GM19238 (cell line): ENCODE results near the gene SMIM36.
"Not testable (repeated sequence)": the region's sequence is repeated elsewhere in the genome, so short reads cannot be mapped to it uniquely, and the experiment has no call there.

Experiments used
- DNase-seq: peaks from one replicate; pipeline ENCODE4 v3.0.0; 2011; ENCODE audit warnings: low spot score; ENCODE audit not compliant: insufficient read length

The SMIM36 gene

DNA sequence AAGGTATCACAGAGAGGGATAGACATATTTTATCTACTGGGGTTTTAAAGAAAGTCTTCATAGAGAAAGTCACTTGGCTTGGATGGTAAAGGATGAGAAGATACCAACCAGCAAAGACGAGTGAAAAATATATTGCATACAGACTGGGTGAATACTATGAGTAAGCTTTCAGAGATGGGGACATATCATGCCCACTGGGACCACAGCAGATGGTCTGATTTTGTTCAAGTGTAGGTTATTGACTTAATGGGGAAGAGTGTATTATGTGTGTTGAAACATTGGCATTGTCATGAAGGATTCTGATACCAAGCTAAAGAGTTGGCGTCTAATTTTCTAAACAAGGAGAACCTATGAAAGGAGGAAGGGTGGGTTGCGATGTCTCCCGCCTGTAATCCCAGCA is 75.8 kb downstream of the SMIM36 start:
- no peak for DNase-seq

DNA sequence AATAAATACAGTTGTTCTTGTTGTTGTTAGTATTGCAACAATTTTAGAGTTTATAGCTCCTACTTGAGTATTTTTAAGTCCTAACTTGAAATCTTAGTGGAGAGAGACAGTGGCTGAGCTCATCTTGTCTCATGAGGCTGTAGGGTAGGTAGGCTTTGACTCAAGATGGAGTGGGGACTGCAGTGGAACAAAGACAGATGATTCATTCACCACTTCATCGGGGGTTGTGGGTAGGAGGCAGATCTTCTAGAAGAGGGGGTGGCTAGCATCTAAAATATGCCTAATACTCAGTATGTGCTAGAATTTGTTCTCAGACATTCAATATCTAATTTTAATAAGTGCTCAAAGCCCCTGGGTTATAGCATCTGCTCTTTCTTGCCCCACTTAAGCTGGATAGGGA is 76.5 kb downstream of the SMIM36 start:
- no peak for DNase-seq

DNA sequence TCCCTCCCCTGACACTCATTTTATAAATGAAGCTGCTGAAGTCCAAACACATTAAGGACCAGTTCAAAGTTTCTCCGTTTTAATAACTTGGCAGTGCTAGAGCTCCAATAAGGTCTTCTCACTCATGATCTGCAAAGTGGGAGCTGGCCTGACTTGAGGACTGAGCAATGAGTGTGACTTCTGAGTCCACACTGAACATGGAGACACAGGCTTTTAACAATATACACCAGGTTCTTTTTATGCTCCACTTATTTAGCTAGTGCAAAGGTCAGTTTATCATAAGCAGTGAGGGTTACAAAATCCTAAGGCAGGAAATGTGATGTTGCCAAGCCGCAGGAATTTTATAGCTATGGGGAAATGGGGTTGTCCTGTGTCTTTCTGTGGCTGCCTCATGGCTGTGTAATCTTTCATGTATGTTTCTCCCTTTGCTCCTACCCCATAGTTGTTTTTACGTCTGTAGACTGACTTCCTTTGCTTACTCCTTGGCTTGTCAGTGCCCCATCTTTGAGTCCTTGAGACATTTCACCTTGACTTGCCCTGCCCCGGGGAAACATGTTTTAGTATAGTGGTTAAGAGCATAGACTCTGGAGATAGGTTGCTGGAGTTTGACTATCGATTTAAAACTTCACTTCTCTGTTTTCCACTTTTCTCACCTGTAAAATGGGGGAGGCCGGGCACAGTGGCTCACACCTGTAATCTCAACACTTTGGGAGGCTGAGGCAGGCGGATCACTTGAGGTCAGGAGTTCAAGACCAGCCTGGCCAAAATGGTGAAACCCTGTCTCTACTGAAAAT is 77.4 kb downstream of the SMIM36 start:
- DNase-seq = no peak

DNA sequence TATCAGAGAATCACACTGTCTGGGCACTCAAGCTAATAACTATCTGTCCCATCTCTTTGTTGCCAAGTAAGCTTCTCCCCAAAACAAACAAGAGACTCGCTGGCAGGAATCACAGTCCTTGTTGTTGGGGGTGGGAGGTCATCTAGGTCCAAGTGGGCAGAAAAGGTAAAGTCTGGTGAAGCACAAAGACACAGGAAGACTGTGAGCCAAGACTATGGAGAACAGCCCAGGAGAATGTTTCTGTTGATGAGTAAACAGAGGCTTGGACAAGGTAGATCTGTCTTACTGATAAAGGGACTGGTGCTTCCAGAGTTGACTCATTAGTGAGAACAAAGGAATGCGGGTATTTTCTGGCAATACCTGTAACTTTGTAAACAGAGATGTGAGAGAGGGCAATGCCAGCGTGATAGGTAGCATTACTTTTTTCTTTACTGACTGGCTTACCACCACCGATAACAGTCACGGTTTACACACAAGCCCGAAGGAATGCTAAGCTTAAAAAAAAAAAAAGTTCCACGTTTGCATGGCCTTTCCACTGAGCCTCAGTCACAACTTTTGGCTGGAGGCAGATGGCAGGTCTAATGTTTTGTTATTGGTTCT is 78.1 kb downstream of the SMIM36 start:
- DNase-seq = no peak

DNA sequence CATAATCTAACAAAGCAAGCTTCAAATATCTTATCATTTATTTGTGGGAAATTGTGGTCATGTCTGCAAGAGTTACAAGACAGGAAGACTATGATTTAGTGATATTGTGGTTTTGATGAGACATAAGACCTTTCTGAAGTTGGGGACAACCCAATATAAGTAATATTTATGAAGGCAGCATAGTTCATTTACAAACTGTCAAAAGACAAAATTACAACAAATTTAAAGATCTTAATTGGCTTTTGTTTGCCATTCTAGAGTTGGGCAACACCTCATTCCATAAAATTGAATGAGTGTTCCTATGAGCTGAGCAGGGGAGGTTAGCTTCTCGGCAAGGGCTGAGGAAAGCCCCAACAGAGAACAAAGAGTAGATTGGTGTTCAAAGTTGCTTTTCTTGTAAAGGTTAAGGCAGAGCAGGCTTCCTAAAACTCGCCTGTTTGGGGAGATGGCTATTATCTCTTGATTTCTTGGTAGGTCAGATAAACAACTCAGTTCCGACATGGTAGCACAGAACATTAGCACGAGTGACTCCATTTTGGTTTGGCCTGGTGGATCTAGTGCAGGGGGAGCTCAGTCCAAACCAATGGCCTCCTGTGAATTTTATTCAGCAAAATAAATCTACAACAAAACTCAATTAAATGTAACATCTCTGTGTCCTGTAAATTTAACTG is 78.8 kb downstream of the SMIM36 start:
- DNase-seq = no peak

DNA sequence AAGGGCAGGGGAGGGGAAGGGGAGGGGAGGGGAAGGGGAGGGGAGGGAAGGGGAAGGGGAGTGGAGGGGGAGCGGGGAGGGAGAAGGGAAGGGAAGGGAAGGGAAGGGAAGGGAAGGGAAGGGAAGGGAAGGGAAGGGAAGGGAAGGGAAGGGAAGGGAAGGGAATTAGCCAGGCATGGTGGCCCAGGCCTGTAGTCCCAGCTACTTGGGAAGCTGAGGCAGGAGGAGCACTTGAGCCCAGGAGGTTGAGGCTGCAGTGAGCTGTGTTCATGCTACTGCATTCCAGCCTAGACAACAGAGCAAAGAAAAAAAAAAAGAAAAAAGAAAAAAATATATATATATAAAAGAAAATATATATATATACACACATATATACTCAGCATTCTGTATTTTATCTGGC is 79.3 kb downstream of the SMIM36 start:
- DNase-seq = not testable (repeated sequence)

DNA sequence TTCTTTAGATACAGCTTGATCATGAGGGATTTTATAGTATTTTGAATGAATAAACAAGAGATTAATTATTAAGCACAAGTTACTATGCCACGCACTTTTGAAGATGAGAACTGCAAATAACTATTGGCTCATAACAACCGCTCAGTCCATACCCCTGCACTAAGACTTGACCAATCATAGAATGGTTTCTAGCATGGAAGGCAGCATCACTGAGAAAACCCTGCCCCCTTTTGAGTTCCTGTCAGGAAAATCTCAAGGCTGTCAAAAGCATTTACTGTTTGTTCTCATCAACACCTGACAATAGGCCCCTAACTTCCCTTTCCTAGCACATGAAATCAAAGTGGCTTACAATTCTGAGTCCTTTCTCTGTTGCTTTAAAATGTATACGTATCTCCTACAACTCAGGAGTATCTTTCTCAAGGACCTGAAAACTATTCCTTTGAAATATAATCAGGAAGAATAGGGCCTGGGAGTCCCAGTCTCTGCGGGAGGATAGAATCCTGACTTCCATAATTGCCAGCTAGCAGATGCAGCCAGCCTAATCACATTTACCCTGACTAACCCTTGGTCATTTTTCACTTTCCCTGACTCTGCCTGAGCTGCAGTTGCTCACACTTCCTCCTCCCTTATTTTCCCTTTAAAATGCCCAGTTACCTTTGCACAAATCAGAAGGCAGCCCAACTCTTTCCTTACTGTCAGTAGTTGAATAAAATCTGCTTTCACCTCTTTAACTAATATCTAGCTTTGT is 80.5 kb downstream of the SMIM36 start:
- DNase-seq = no peak

DNA sequence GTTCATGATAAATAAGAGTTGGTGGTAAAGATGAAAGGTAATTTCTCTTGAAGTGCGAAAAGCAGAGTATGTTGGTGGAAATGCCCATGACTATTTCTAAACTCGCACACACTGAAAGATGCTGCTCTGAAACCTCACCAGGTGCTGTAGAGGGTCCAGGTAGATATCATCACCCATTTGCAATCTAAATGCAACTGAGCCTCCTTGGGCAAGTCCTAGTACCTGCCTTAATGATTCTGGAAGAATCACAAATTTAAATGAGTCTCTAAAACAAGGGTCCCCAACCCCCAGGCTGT is 83.7 kb downstream of the SMIM36 start:
- DNase-seq = no peak

DNA sequence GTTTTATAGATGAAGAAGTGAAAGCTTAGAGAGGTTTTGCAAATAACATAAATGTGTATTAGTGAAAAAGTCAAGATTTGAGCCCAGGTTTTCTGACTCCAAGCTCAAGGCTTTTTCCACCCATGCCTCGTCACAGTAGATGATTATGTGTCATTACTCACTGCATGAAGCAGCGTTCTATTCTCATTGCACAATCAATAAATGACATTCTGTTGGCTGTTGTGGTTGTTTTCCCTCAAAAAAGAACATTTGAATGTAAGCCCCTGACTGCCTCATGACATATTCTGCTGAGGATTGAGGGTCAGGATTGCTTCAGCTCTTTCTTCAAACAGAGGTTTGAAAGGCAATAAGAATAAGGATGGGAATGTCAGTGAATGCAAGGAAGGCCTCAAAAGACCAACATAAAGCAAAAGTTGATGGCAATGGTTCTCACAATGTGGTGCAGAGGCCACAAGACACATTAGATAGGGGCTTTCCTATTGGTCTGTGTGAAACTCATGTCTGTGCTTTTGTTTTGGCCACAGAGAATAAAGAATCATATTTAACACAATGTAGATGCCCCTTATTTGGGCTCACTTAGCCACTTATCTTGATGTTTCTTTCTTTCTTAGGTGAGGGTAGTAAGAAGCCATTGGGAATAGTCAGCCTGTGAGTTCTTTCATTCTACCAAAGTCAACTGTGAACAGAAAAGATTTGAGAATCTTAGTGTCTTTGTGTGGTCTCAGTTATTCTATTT is 84.2 kb downstream of the SMIM36 start:
- DNase-seq = no peak

DNA sequence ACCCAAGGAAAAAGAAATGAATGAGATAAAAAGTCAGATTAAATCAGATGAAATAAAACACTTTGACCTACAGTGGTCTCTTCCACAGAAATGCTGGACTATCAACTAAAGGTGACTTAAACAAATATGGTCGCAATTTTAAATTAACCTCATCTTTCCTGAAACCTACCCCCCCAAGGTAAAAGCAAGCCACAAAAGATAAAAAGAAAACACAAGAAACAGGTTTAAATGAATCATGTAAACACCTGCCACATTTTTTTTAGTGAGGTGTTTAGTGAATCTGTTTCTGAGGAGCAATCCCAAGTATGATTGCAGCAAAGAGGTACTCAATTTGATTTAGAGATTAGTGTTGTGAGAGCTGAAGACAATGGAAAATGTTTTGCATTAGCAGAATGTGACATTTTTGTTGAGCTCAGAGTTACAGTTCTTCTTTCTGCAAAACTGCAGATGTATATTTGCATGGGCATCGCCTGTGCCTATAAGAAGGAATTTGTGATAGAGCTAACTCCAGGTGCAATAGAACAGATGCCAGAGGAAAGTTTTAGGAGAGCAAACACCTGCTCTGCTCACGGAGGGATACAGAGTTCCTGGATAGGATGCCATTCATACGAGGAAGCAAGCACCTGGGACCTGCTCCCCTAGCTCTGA is 86.2 kb downstream of the SMIM36 start:
- DNase-seq = no peak

DNA sequence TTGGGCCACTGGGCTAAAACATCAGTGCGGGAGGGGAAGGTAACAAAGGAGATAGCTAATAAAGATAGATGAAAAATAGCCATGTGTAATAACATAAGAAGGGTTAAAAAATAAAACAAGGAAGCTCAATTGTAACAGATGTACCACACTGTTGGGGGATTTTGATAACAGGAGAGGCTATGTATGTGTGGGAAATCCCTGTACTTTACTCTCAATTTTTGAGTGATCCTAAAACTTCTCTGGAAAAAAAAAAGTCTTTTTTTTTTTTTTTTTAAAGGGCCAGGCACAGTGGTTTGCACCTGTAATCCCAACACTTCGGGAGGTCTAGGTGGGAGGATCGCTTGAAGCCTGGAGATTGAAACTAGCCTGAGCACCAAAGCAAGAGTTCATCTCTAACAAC is 87.7 kb downstream of the SMIM36 start:
- no peak for DNase-seq

DNA sequence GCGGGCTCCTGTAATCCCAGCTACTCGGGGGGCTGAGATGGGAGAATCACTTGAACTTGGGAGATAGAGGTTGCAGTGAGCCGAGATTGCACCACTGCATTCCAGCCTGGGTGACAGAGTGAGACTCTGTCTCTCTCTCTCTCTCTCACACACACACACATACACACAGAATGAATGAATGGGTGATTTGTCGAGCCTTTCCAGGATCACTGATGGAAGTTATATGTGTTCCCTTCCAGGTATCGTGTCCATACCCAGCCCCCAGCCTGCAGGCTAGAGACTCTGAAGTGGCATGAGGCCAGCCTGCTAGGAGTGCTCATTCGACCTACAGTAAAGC is 88.5 kb downstream of the SMIM36 start:
- DNase-seq = not testable (repeated sequence)

DNA sequence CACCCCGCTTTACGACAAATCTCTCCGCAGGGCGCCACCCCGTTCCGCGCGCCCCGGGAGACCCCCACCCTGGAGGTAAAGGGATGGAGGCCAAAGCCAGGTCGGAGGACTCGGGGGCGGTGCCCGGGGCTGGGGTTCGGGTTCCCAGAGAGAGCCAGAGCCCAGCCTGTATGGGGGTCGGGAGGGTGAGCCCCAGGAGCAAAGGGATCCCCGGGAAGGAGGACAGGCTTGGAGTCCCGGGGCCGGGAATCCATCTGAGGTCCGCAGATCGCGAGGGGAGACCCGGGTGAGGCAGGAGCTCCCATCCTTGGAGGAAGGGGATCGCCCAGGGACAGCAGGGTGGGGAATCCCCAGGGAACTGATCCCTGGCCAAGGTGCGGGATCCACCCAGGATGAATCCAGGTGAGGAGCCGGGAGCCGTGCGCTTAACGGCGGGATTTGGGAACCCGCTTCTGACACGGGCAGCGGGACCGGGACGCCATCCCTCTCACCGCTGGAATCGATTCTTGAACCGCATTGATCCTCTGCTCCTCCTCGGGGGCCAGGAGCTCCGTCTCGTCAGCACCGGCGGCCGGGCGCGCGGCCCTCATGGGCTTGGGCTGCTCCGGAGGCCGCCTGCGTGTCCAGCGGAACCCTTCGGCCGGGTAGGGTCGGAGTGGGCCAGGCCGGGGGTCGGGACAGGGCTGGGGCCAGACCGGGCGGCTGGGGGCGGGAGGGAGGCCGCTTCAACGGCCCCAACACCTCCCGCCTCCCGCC is 89.9 kb downstream of the SMIM36 start, which contains the start of gene MMD:
Gene MMD, minus strand, starts transcription at position 657 of the 756 bp plus-strand sequence. Its CDS starts 140 bp downstream, at position 517.
- DNase-seq = no peak

DNA sequence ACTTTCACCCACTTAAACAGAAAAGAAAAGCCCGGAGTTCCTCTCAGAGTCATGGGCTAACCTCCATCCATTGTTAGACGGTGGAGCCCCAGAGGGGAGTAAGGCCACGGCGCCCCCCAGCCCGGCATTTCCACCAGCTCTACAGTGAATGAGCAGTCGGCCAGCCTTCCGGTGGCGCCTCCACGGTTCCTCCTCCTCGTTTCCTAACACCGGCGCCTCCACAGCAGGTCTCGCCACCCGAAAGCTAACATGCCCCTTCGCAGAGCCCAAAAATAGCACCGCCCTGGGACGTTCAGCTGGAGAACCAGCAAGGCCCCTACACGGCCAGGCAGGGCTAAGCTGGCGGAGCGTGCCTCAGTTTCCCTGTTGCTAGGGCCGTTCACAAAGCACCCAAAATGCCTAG is 90.5 kb downstream of the SMIM36 start:
- no peak for DNase-seq

DNA sequence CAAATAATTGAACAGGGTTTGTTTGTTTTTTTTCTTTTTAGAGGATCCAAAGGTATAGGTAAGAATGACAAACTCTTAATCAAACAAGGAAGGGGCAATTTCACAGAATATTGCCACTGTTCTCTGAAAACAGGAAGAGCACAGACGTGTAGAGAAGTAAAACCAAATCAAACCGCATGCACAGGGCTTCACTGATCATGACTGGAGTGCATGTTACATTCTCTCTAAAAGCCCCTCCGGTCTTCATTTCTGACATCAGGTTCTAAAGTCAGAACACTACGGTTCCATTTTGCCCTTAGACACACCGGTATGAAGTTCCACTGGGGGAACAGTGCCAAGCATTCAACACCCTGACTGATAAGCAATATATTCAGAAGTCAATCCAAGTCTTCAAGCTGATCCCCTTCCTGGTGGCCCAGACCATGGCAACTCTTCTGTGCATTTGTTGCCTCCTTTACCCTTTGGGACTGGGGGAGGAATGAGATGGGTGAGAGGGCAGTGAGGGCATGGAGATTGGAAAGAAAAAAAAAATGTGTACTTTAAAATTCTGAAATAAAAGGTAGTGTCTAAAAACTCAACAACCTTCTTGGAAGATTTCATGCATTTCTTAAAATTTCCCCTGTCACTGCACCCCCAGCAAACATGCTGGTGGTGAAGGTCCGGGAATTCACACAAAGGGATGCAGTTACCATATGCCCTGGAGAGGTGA is 91.0 kb downstream of the SMIM36 start:
- no peak for DNase-seq

DNA sequence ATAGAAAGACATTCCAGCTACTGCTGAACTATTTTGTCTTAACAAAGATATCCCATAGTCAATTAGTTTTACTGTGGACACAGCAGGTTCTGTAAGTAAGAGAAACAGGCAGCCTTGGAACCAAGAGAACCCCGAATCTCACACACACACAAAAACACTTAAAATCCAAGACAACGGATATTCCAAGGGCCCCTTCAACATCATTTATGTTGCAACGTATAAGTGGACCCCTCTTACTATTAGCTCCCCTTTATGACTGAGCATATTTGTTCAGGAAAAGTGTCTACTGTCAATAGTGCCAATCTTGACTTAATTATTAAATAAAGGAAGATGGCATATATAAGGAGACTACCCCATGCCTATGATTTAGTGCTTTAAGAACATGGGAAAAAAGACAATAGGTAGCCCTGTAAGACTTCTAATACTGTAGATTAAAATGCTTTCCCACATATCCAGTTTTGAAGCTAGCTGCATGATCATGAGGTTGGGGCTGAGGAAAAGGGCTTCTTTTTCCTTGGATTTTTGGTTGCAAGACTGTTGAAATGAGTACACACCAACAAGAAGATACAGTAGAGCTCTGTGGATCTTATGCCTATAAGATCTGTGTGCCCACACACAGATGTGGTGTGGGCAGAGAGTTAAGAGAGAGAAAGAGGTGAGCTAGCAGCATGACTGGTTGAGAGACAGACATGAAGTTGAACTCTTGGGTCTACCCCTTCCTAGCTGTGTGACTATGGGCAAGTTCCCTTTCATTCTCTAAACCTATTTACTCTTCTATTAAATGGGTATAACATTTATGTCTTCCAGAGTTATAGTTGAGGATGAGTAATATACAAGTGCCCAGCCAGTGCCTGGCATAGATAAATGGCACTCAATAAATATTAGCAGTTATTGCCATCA is 92.6 kb downstream of the SMIM36 start:
- DNase-seq = no peak

DNA sequence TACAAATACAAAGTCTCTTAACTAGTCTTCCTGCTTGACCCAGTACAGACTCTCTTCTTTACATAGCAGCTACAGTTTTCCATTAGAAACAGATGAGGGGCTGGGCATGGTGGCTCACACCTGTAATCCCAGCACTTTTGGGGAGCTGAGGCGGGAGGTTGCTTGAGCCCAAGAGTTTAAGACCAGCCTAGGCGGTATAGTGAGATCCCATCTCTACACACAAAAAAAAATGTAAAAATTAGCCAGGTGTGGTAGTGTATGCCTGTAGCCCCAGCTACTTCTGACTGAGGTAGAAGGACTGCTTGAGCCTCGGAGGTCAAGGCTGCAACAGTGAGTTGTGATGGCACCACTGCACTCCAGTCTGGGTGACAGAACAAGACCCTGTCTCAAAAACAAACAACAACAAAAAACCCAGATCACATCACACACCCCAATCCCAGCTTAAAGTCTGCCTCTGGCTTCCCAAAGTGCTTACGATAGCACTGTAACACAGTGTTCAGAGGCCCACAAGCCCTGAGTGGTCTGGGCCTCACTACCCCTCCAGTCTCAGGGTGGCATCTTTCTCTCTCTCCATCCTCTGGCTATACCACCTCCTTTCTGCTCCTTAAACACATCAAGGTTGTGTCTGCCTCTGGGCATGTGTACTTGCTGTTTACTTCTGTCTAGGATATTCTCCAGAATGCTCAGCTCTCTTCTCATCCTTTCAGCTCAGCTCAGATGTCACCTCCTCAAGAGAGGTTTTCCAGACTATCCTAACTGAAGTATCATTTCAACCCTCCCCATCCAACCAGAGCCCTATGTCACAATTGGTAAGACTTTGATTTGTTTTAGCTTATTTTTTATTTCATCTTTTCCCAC is 93.6 kb downstream of the SMIM36 start:
- no peak for DNase-seq
